AG10803 (cell line): ENCODE measurements around the gene XYLT2.
"Not testable (repeated sequence)": the region's sequence is repeated elsewhere in the genome, so short reads cannot be mapped to it uniquely, and the experiment has no call there.

Experiments used
- DNase-seq: peaks from one replicate; pipeline ENCODE4 v3.0.0; 2010; ENCODE audit warnings: low read depth
- H3K4me3 ChIP-seq: 2 replicates; pipeline ENCODE4 v1.5.1; 2011; ENCODE audit warnings: mild to moderate bottlenecking, low read length, control low read depth
- CTCF ChIP-seq: conservative IDR thresholded peaks from 2 replicates; pipeline ENCODE4 v1.5.1; 2011; ENCODE audit warnings: mild to moderate bottlenecking, low read length, control low read depth, inconsistent platforms

The XYLT2 gene

DNA sequence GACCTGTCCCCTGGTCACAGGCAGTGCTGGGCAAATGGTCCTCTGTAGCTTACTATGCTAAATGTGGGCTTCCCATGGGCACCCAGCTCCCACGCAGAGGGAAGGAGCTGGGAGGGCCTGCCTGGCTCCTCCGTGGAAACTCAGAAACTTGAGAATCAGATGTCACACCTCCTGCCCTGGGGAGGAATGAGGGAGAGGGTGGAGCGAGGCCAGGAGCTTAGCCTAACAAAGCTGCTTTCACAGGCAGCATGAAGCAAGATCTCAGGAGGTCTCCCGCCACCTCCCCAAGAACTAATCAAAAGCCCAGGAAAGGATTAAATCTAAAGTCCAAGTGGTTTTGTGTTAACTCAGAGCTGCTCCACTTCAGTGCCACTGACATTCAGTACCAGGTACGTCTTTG is 33.6 kb upstream of the XYLT2 start:
- H3K4me3 ChIP-seq: no peak overlapping the region
- TF ChIP-seq CTCF: no peak
- DNase-seq: no peak

- no peak for DNase-seq
- no peak overlapping the region for H3K4me3 ChIP-seq
- TF ChIP-seq CTCF: no peak
Observed at GRCh38 chr17:50314456-50315011, 31.4 kb upstream of the XYLT2 start.

- DNase-seq: no peak
- H3K4me3 ChIP-seq: no peak overlapping the region
- TF ChIP-seq CTCF: no peak
Observed at GRCh38 chr17:50316016-50316587, 29.8 kb upstream of the XYLT2 start.

DNA sequence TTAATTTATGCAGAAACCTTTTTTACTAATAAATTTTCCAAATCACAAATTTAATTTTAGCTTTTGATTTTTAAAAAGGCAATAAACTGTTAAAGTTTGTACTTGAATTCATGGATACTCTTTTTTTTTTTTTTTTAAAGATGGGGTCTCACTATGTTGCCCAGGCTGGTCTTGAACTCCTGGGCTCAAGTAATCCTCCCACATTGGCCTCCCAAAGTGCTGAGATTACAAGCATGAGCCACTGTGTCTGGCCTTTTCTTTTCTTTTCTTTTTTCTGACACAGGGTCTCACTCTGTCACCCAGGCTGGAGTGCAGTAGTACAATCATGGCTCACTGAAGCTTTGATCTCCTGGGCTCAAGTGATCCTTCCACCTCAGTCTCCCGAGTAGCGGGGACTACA is 29.3 kb upstream of the XYLT2 start:
- not testable (repeated sequence) for DNase-seq, H3K4me3 ChIP-seq

DNA sequence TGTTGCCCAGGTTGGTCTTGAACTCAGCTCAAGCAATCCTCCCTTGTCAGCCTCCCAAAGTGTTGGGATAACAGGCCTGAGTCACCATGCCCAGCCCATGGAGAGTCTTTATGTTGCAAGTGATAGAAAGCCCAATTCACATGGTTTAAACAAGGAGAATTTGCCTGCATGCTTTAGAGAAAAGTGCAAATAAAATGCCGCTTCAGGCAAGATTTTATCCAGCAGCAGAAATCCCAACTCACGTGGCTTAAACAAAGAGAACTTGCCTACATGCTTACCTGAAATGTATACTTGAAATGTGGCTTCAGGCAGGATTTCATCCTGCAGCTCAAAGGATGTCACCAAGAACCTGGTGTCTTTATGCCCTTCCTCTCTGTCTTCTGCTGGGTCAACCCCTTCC is 28.8 kb upstream of the XYLT2 start:
- TF ChIP-seq CTCF: no peak
- DNase-seq: no peak
- H3K4me3 ChIP-seq: no peak overlapping the region

- TF ChIP-seq CTCF: no peak
- H3K4me3 ChIP-seq: no peak overlapping the region
- no peak for DNase-seq
Observed at GRCh38 chr17:50318501-50319285, 27.2 kb upstream of the XYLT2 start.

- no peak for TF ChIP-seq CTCF
- H3K4me3 ChIP-seq: no peak overlapping the region
- DNase-seq: no peak
Observed at GRCh38 chr17:50319306-50320004, 26.5 kb upstream of the XYLT2 start.
